ENCODE results near the gene CDH8. TPM values are rescaled to one million over a fixed set of nuclear protein-coding genes. Genes with fewer than 3 reads are reported as not detected.

CDH8 gene
- total RNA-seq, 1 experiment from 2014 or later, result 5.7 TPM

DNA sequence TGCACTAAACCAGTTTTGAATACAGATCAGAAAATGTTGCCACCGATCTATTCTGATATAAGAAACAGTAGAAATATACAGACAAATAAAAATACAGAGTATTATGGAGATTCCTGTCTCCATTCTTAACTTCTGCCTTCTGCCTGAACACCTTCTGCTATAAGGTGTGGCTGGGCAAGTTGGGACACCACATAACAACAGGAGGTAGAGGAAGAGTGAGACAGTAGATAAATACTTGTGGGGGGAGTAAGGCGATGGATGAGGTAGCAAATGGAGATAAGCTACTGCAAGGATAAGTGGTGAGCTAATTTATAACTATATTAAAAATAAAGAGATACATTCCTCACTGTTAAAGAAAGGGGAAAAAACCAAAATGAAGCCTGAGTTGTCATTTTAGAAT lies 143.7 kb downstream of the CDH8 start:
- H3K79me2 ChIP-seq (ENCODE audit: low read length), result no peaks in the 10 kb centered on the region
- no peak for ATAC-seq
- no TSS peak for BruUV-seq (replicated peaks)
- ChIA-PET CTCF (no interaction called here), POLR2A (ENCODE audit: unreplicated experiment) (no interaction called here)
- H3K27me3 ChIP-seq (ENCODE audit: low read length), result no peaks in the 10 kb centered on the region
- H4K20me1 ChIP-seq (ENCODE audit: low read length), result no peaks in the 10 kb centered on the region
- no peak overlapping the region for H3K4me3 ChIP-seq (ENCODE audit: low read length)
- H3F3A ChIP-seq (ENCODE audit: low read length, unreplicated experiment), result no peaks in the 10 kb centered on the region
- no peaks in the 10 kb centered on the region for H3K9me3 ChIP-seq (ENCODE audit: low read length)
- TF ChIP-seq, protein P1, sequence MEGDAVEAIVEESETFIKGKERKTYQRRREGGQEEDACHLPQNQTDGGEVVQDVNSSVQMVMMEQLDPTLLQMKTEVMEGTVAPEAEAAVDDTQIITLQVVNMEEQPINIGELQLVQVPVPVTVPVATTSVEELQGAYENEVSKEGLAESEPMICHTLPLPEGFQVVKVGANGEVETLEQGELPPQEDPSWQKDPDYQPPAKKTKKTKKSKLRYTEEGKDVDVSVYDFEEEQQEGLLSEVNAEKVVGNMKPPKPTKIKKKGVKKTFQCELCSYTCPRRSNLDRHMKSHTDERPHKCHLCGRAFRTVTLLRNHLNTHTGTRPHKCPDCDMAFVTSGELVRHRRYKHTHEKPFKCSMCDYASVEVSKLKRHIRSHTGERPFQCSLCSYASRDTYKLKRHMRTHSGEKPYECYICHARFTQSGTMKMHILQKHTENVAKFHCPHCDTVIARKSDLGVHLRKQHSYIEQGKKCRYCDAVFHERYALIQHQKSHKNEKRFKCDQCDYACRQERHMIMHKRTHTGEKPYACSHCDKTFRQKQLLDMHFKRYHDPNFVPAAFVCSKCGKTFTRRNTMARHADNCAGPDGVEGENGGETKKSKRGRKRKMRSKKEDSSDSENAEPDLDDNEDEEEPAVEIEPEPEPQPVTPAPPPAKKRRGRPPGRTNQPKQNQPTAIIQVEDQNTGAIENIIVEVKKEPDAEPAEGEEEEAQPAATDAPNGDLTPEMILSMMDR (conservative IDR thresholded peaks at IDR 0.05; ENCODE audit: low read depth, low read length), result no peak
- TF ChIP-seq EZH2phosphoT487 (IDR thresholded peaks at IDR 0.05; ENCODE audit: borderline replicate concordance, low read length) (no peak), EZH2 (IDR thresholded peaks at IDR 0.05; ENCODE audit: low read length, unreplicated experiment) (no peak)
- no peaks in the 10 kb centered on the region for H3K9me2 ChIP-seq (replicated peaks; ENCODE audit: low read length)
- no peak overlapping the region for H3K9ac ChIP-seq (ENCODE audit: low read length)
- H2AFZ ChIP-seq (ENCODE audit: low read length), result no peak overlapping the region
- peaks cover 26% of the 10 kb centered on the region for H3K4me1 ChIP-seq (ENCODE audit: insufficient read depth, low read length)
- no peak for DNase-seq
- H3K36me3 ChIP-seq (ENCODE audit: low read depth, low read length), result no peaks in the 10 kb centered on the region
- intact Hi-C loops (cut with micrococcal nuclease), result loop anchor here (5.0 kb wide), 1 partner anchor 45 kb away; no protein-coding TSS in a partner anchor
- no peak overlapping the region for H3K27ac ChIP-seq (ENCODE audit: low read length)
- H3K4me2 ChIP-seq (ENCODE audit: low read length), result no peak overlapping the region

DNA sequence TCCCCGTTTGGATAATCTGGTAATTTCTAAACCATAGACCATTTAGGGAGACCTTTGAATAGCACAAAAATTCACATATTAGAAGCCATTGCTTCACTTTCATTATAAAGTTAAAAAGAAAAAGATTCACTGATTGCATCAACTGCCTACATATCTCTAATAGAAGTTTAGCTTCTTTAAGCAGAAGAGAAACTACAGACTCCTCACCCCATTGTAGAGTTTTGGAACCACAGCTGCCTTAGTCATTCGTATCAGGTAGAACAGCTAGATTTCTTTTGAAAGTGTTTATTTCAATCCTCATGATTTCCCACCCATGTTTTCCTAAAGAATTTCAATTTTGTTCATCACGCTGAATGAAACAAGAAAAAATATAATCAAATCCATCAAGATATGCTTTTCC lies 144.8 kb downstream of the CDH8 start:
- ATAC-seq (no peak), DNase-seq (no peak)
- ChIA-PET CTCF (no interaction called here), POLR2A (ENCODE audit: unreplicated experiment) (no interaction called here)
- no peak overlapping the region for H3K9ac ChIP-seq (ENCODE audit: low read length)
- H2AFZ ChIP-seq (ENCODE audit: low read length), result no peak overlapping the region
- peaks cover 26% of the 10 kb centered on the region for H3K4me1 ChIP-seq (ENCODE audit: insufficient read depth, low read length)
- no peaks in the 10 kb centered on the region for H3K79me2 ChIP-seq (ENCODE audit: low read length)
- H3K27me3 ChIP-seq (ENCODE audit: low read length), result no peaks in the 10 kb centered on the region
- no peaks in the 10 kb centered on the region for H3K9me3 ChIP-seq (ENCODE audit: low read length)
- H3F3A ChIP-seq (ENCODE audit: low read length, unreplicated experiment), result no peaks in the 10 kb centered on the region
- H3K27ac ChIP-seq (ENCODE audit: low read length), result no peak overlapping the region
- TF ChIP-seq EZH2phosphoT487 (IDR thresholded peaks at IDR 0.05; ENCODE audit: borderline replicate concordance, low read length), result no peak
- TF ChIP-seq EZH2 (IDR thresholded peaks at IDR 0.05; ENCODE audit: low read length, unreplicated experiment), result no peak
- TF ChIP-seq, protein P1 (conservative IDR thresholded peaks at IDR 0.05; ENCODE audit: low read depth, low read length), result no peak
- H3K36me3 ChIP-seq (ENCODE audit: low read depth, low read length), result no peaks in the 10 kb centered on the region
- H3K9me2 ChIP-seq (replicated peaks; ENCODE audit: low read length), result no peaks in the 10 kb centered on the region
- intact Hi-C loops (cut with micrococcal nuclease), result loop anchor here (5.0 kb wide), 1 partner anchor 46 kb away; no protein-coding TSS in a partner anchor
- no peaks in the 10 kb centered on the region for H4K20me1 ChIP-seq (ENCODE audit: low read length)
- no peak overlapping the region for H3K4me2 ChIP-seq (ENCODE audit: low read length)
- BruUV-seq (replicated peaks), result no TSS peak
- no peak overlapping the region for H3K4me3 ChIP-seq (ENCODE audit: low read length)

DNA sequence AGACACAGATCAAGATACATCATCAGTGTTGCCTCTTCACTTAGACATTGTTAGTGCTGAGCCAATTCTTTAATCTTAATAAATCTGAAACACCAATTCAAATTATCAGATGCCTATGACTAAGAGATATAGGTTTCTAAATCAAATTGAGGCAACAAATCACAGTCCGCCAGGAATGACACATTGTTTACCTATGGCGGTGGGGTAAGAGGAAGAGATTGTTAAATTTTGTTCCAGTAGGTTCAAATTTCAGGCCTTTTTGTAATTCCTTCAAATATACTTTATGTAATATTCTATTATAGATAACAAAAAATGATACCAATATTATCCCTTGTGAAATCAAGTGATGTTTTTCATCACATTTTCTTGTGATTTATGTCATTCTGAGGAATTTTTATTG lies 145.9 kb downstream of the CDH8 start:
- H3K9ac ChIP-seq (ENCODE audit: low read length), result no peak overlapping the region
- no peak overlapping the region for H2AFZ ChIP-seq (ENCODE audit: low read length)
- no peaks in the 10 kb centered on the region for H4K20me1 ChIP-seq (ENCODE audit: low read length)
- no peak for TF ChIP-seq EZH2phosphoT487 (IDR thresholded peaks at IDR 0.05; ENCODE audit: borderline replicate concordance, low read length)
- H3K4me2 ChIP-seq (ENCODE audit: low read length), result peak overlapping the region; percentile 67
- H3K4me1 ChIP-seq (ENCODE audit: insufficient read depth, low read length), result peaks cover 26% of the 10 kb centered on the region
- H3K27ac ChIP-seq (ENCODE audit: low read length), result peak overlapping the region; percentile 77
- intact Hi-C loops (cut with micrococcal nuclease), result loop anchor here (5.0 kb wide), 1 partner anchor 47 kb away; no protein-coding TSS in a partner anchor
- H3K36me3 ChIP-seq (ENCODE audit: low read depth, low read length), result no peaks in the 10 kb centered on the region
- DNase-seq, result peak; percentile 82
- no peak overlapping the region for H3K4me3 ChIP-seq (ENCODE audit: low read length)
- ChIA-PET POLR2A (ENCODE audit: unreplicated experiment) (no interaction called here), CTCF (no interaction called here)
- no peaks in the 10 kb centered on the region for H3K9me3 ChIP-seq (ENCODE audit: low read length)
- H3K27me3 ChIP-seq (ENCODE audit: low read length), result no peaks in the 10 kb centered on the region
- BruUV-seq (replicated peaks), result no TSS peak
- H3F3A ChIP-seq (ENCODE audit: low read length, unreplicated experiment), result no peaks in the 10 kb centered on the region
- peak; percentile 91 for ATAC-seq
- H3K9me2 ChIP-seq (replicated peaks; ENCODE audit: low read length), result no peaks in the 10 kb centered on the region
- H3K79me2 ChIP-seq (ENCODE audit: low read length), result no peaks in the 10 kb centered on the region

All from PC-3 (cell line).